ENCODE data around the gene ATN1. TPM values are rescaled to one million over a fixed set of nuclear protein-coding genes. Genes with fewer than 3 reads are reported as not detected.

The ATN1 gene
- total RNA-seq, 4 donors from 2014 or later: 53.3 to 100 (median 84.9) TPM

GRCh38 chr12:6899837-6900519, 27.8 kb upstream of the ATN1 start:
- WGBS, 2 donors: 48 to 56% methylated on average over 10 of the region's 10 CpGs
- H3K36me3 ChIP-seq: no peaks in the 10 kb centered on the region
- TF ChIP-seq, protein P1, sequence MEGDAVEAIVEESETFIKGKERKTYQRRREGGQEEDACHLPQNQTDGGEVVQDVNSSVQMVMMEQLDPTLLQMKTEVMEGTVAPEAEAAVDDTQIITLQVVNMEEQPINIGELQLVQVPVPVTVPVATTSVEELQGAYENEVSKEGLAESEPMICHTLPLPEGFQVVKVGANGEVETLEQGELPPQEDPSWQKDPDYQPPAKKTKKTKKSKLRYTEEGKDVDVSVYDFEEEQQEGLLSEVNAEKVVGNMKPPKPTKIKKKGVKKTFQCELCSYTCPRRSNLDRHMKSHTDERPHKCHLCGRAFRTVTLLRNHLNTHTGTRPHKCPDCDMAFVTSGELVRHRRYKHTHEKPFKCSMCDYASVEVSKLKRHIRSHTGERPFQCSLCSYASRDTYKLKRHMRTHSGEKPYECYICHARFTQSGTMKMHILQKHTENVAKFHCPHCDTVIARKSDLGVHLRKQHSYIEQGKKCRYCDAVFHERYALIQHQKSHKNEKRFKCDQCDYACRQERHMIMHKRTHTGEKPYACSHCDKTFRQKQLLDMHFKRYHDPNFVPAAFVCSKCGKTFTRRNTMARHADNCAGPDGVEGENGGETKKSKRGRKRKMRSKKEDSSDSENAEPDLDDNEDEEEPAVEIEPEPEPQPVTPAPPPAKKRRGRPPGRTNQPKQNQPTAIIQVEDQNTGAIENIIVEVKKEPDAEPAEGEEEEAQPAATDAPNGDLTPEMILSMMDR (IDR thresholded peaks at IDR 0.05): no peak
- TF ChIP-seq POLR2A (IDR thresholded peaks at IDR 0.05): no peak
- no peaks in the 10 kb centered on the region for H3K27me3 ChIP-seq
- peaks cover 15 to 19% of the 10 kb centered on the region in 2 donors for H3K4me1 ChIP-seq
- H3K9me3 ChIP-seq: no peaks in the 10 kb centered on the region
- DNase-seq: peak; percentile 62 to 68
- H3K4me3 ChIP-seq (replicated peaks in 1 of 3): no peak overlapping the region
- intact Hi-C loops (cut with DNase I): no loop called here
- H3K27ac ChIP-seq: peak overlapping the region in 1 of 3 donors; percentile 2

DNA sequence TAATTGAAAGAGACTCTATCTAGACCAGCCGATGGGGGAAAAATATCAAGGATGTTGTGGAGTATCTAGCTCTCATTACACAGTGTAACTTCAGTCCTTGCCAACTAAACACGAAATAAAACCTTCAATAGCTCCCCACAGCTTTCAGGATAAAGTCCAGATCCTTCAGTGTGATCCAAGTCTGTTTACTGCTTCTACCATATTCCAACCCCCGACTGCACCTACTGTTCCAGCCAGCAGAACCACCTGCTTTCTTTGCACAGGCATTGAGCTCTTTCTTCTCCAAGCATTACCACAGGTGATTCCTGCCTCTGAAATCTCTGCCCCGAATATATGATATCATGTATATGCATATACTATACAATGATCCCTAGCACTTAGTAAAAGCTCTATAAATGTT, 25.3 kb upstream of the ATN1 start:
- Histone ChIP-seq H3K27ac (no peak overlapping the region), H3K9me3 (no peaks in the 10 kb centered on the region), H3K27me3 (no peaks in the 10 kb centered on the region), H3K4me3 (replicated peaks in 1 of 3) (no peak overlapping the region), H3K4me1 (peaks cover 18 to 23% of the 10 kb centered on the region in 2 donors), H3K36me3 (no peaks in the 10 kb centered on the region)
- no peak for DNase-seq
- 86 to 87% methylated on average over 4 of the region's 4 CpGs for WGBS, 2 donors
- intact Hi-C loops (cut with DNase I): no loop called here
- TF ChIP-seq POLR2A (IDR thresholded peaks at IDR 0.05): no peak
- TF ChIP-seq, protein P1 (IDR thresholded peaks at IDR 0.05): no peak

- no peak for TF ChIP-seq POLR2A (IDR thresholded peaks at IDR 0.05)
- TF ChIP-seq, protein P1 (IDR thresholded peaks at IDR 0.05): no peak
- H3K27ac ChIP-seq: no peak overlapping the region
- no peaks in the 10 kb centered on the region for H3K9me3 ChIP-seq
- H3K36me3 ChIP-seq: no peaks in the 10 kb centered on the region
- peaks cover 18 to 23% of the 10 kb centered on the region in 2 donors for H3K4me1 ChIP-seq
- intact Hi-C loops (cut with DNase I): no loop called here
- no peak for DNase-seq
- H3K27me3 ChIP-seq: no peaks in the 10 kb centered on the region
- no peak overlapping the region for H3K4me3 ChIP-seq (replicated peaks in 1 of 3)
- 82 to 87% methylated on average over 1 of the region's 1 CpG for WGBS, 2 donors
These were observed 24.0 kb upstream of the ATN1 start for GRCh38 chr12:6903722-6904121.

DNA sequence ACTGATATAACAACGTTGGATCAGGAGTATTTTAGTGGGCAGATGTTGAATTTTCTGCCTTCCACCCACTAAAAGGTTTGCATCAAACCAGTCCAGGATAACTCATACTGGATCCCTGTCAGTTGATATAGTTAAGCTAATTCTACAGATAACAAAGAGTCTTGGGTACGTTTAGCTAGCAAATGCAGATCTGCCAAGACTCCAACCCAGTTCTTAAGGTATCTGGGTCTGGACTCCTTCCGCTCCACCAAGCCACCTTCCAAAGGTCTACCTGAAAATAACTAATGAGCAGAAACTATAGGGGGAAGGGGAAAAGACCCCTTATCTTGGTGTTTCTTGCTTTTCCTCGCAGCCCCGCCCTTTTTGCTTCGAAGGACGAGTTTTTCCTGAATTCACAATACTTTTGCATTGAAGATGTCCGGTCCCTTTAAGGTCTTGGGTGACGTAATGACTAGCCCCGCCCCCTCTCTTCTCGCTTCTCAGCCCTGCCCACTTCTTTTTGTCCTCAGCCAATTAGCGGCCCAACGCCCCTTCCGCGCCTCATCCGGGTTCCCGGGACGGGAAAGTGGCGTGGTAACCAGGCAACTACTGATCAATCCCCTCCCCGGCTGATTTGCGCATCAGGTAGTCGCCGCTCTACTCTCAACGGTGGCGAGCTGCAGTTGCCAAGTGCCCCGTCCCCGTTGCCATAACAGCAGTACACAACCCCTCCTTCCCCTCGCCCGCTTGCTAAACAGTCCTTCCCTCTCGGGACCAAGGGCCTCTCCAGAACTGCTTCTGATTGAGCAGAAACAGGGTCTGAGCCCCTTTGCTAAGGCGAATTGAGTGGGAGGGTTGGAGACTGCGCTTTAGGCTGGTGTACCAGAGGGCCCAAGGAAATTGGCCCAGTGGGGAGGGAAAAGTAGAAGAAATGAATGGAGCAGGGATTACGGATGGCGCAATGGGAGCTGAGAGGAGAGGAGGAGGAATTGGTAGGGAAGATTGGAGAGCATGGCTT, 23.2 kb upstream of the ATN1 start, which contains the start of gene LRRC23:
Gene LRRC23, plus strand, starts transcription at position 543 of the 997 bp plus-strand sequence. CDS start 812 bp downstream, outside the sequence.
- Histone ChIP-seq H3K27ac (peak within 1 kb of the TSS; percentile 68 to 89 (median 70)), H3K36me3 (no peaks in the 10 kb centered on the region), H3K27me3 (no peaks in the 10 kb centered on the region), H3K4me3 (replicated peaks in 1 of 3) (peak within 1 kb of the TSS; percentile 11 to 80 (median 53)), H3K9me3 (no peaks in the 10 kb centered on the region), H3K4me1 (peaks cover 18 to 20% of the 10 kb centered on the region in 2 donors)
- TF ChIP-seq, protein P1 (IDR thresholded peaks at IDR 0.05): peak in 1 of 6 experiments; percentile 5
- TF ChIP-seq POLR2A (IDR thresholded peaks at IDR 0.05): peak; percentile 70 to 77
- WGBS, 2 donors: 5 to 6% methylated on average over 34 of the region's 34 CpGs
- DNase-seq: peak; percentile 99
- intact Hi-C loops (cut with DNase I): no loop called here
